ENCODE results near the gene NUDT8.
A peak's percentile ranks its signal among the peaks of the same experiment; 100 is the strongest.
"Not testable (repeated sequence)": the region's sequence is repeated elsewhere in the genome, so short reads cannot be mapped to it uniquely, and the experiment has no call there.

NUDT8 gene

GRCh38 chr11:67628710-67629385 is 889 bp downstream of the NUDT8 start:
- DNase-seq (ENCODE audit: low spot score) = no peak

GRCh38 chr11:67627812-67628624 is 1.7 kb downstream of the NUDT8 start:
- no peak for DNase-seq (ENCODE audit: low spot score)

- DNase-seq (ENCODE audit: low spot score) = no peak
Observed at GRCh38 chr11:67627441-67627811, 2.3 kb downstream of the NUDT8 start.

GRCh38 chr11:67626970-67627369 is 2.8 kb downstream of the NUDT8 start:
- DNase-seq (ENCODE audit: low spot score) = no peak

GRCh38 chr11:67626131-67626833 is 3.5 kb downstream of the NUDT8 start:
- DNase-seq (ENCODE audit: low spot score) = not testable (repeated sequence)

GRCh38 chr11:67623795-67624194 is 5.9 kb downstream of the NUDT8 start:
- not testable (repeated sequence) for DNase-seq (ENCODE audit: low spot score)

- not testable (repeated sequence) for DNase-seq (ENCODE audit: low spot score)
Observed at GRCh38 chr11:67622905-67623304, 6.8 kb downstream of the NUDT8 start.

GRCh38 chr11:67621928-67622327 is 7.8 kb downstream of the NUDT8 start:
- not testable (repeated sequence) for DNase-seq (ENCODE audit: low spot score)

GRCh38 chr11:67620621-67621020 is 9.1 kb downstream of the NUDT8 start:
- not testable (repeated sequence) for DNase-seq (ENCODE audit: low spot score)

- DNase-seq (ENCODE audit: low spot score) = not testable (repeated sequence)
Observed at GRCh38 chr11:67619683-67620618, 9.8 kb downstream of the NUDT8 start.

- not testable (repeated sequence) for DNase-seq (ENCODE audit: low spot score)
Observed at GRCh38 chr11:67618901-67619659, 10.7 kb downstream of the NUDT8 start.

GRCh38 chr11:67617243-67617953 is 12.3 kb downstream of the NUDT8 start:
- DNase-seq (ENCODE audit: low spot score) = no peak

- DNase-seq (ENCODE audit: low spot score) = no peak
Observed at GRCh38 chr11:67616431-67617242, 13.1 kb downstream of the NUDT8 start.

- no peak for DNase-seq (ENCODE audit: low spot score)
Observed at GRCh38 chr11:67615728-67616430, 13.9 kb downstream of the NUDT8 start.

GRCh38 chr11:67614730-67615714 is 14.7 kb downstream of the NUDT8 start:
- peak; percentile 21 for DNase-seq (ENCODE audit: low spot score)

- no peak for DNase-seq (ENCODE audit: low spot score)
Observed at GRCh38 chr11:67613960-67614715, 15.6 kb downstream of the NUDT8 start.
